Liver (tissue), 9 donors: Measurements from ENCODE around the gene CASZ1. TPM values are rescaled to one million over a fixed set of nuclear protein-coding genes. Genes with fewer than 3 reads are reported as not detected.

Experiments
- DNase-seq: peaks from one replicate; pipeline ENCODE4 v3.0.0-alpha.2; 2017; ENCODE audit warnings: low spot score
- H3K27ac ChIP-seq, 2 donors: one replicate each; pipeline ENCODE4 v1.7.0; 2013; ENCODE audit warnings: inconsistent platforms in 2 of 2, low read length in 2 of 2, control low read depth in 1 of 2, low read depth in 1 of 2, mild to moderate bottlenecking in 1 of 2
- H3K27me3 ChIP-seq, 4 donors: one replicate each; pipeline versions ENCODE4 v1.6.1 to v1.7.0; 2013; ENCODE audit warnings: low read length in 3 of 4, inconsistent platforms in 1 of 4, mild to moderate bottlenecking in 1 of 4, moderate library complexity in 1 of 4; ENCODE audit not compliant: control insufficient read depth in 4 of 4, insufficient read depth in 4 of 4
- H3K36me3 ChIP-seq, 4 donors: one replicate each; pipeline versions ENCODE4 v1.6.1 to v1.7.0; 2013; ENCODE audit warnings: low read length in 3 of 4, mild to moderate bottlenecking in 3 of 4, low read depth in 1 of 4, moderate library complexity in 1 of 4; ENCODE audit not compliant: control insufficient read depth in 4 of 4, insufficient read depth in 3 of 4
- H3K4me1 ChIP-seq, 4 donors: one replicate each; pipeline versions ENCODE4 v1.6.1 to v1.7.0; 2013; ENCODE audit warnings: low read length in 3 of 4, mild to moderate bottlenecking in 3 of 4, moderate library complexity in 1 of 4; ENCODE audit not compliant: control insufficient read depth in 4 of 4, insufficient read depth in 4 of 4
- H3K4me3 ChIP-seq, 3 donors: one replicate each; pipeline versions ENCODE4 v1.6.1 to v1.7.0; 2013; ENCODE audit warnings: low read length in 3 of 3, control low read depth in 1 of 3, low read depth in 1 of 3, mild to moderate bottlenecking in 1 of 3
- H3K9ac ChIP-seq, 2 donors: one replicate each; pipeline ENCODE4 v1.7.0; 2013; ENCODE audit warnings: low read length in 2 of 2, mild to moderate bottlenecking in 2 of 2, moderate library complexity in 2 of 2, control low read depth in 1 of 2, low read depth in 1 of 2
- H3K9me3 ChIP-seq, 4 donors: one replicate each; pipeline versions ENCODE4 v1.6.1 to v1.7.0; 2013; ENCODE audit warnings: low read length in 3 of 4; ENCODE audit not compliant: control insufficient read depth in 4 of 4
- ATF3 ChIP-seq: IDR thresholded peaks from 2 replicates; pipeline ENCODE4 v1.6.1; 2016; ENCODE audit warnings: antibody characterized with exemption
- EGR1 ChIP-seq, 2 donors: IDR thresholded peaks; 2 replicates each; pipeline ENCODE4 v1.6.1; 2016 to 2018; ENCODE audit warnings: antibody characterized with exemption in 2 of 2, low read depth in 2 of 2
- FOXA1 ChIP-seq: IDR thresholded peaks from 2 replicates; pipeline ENCODE4 v1.6.1; 2016; ENCODE audit warnings: antibody characterized with exemption
- FOXA2 ChIP-seq: IDR thresholded peaks from 2 replicates; pipeline ENCODE4 v1.6.1; 2016; ENCODE audit warnings: antibody characterized with exemption
- GABPA ChIP-seq, 2 donors: IDR thresholded peaks in 1 of 2; conservative IDR thresholded peaks in 1 of 2; 2 replicates each; pipeline ENCODE4 v1.6.1; 2016; ENCODE audit warnings: antibody characterized with exemption in 2 of 2, mild to moderate bottlenecking in 1 of 2, moderate library complexity in 1 of 2
- HNF4A ChIP-seq, 2 donors: conservative IDR thresholded peaks; 2 replicates each; pipeline ENCODE4 v1.6.1; 2016; ENCODE audit warnings: antibody characterized with exemption in 2 of 2, mild to moderate bottlenecking in 2 of 2
- HNF4G ChIP-seq: IDR thresholded peaks from 2 replicates; pipeline ENCODE4 v1.6.1; 2016; ENCODE audit warnings: antibody characterized with exemption
- JUND ChIP-seq, 2 donors: IDR thresholded peaks; 2 replicates each; pipeline ENCODE4 v1.6.1; 2016; ENCODE audit warnings: antibody characterized with exemption in 2 of 2
- MAX ChIP-seq: IDR thresholded peaks from 2 replicates; pipeline ENCODE4 v1.6.1; 2016; ENCODE audit warnings: antibody characterized with exemption
- NR2F2 ChIP-seq: IDR thresholded peaks from 2 replicates; pipeline ENCODE4 v1.6.1; 2016; ENCODE audit warnings: antibody characterized with exemption
- RAD21 ChIP-seq, 2 donors: IDR thresholded peaks; 2 replicates each; pipeline ENCODE4 v1.6.1; 2016; ENCODE audit warnings: antibody characterized with exemption in 2 of 2, mild to moderate bottlenecking in 2 of 2
- RXRA ChIP-seq, 2 donors: IDR thresholded peaks; 2 replicates each; pipeline ENCODE4 v1.6.1; 2017 to 2018; ENCODE audit warnings: antibody characterized with exemption in 2 of 2, mild to moderate bottlenecking in 1 of 2
- SP1 ChIP-seq: IDR thresholded peaks from 2 replicates; pipeline ENCODE4 v1.6.1; 2018; ENCODE audit warnings: antibody characterized with exemption, mild to moderate bottlenecking
- TAF1 ChIP-seq: conservative IDR thresholded peaks from 2 replicates; pipeline ENCODE4 v1.6.1; 2016; ENCODE audit warnings: antibody characterized with exemption, mild to moderate bottlenecking
- YY1 ChIP-seq: IDR thresholded peaks from 2 replicates; pipeline ENCODE4 v1.6.1; 2016; ENCODE audit warnings: antibody characterized with exemption, mild to moderate bottlenecking
- WGBS: extraction: QIAGEN DNeasy Blood & Tissue Kit; methylation state at CpG from one replicate; pipeline ENCODE4 v1.1.7; 2013; 5-methylcytosine and 5-hydroxymethylcytosine counted together
- polyA plus RNA-seq, 2 donors: library from polyadenylated mRNA; stranded (reverse) in 1 of 2; unstranded in 1 of 2; fragments of 200-250 nt in 1 of 2; fragments of >200 nt in 1 of 2; fragmentation: Nextera tagmentation in 1 of 2; extraction: Ambion mirVana in 1 of 2; gene quantifications; one replicate each; pipeline versions ENCODE4 v1.2.1 to v1.2.3, GENCODE V29; 2013 to 2015
- total RNA-seq, 2 donors: library from RNA; depleted of rRNA; stranded (reverse); fragments of >200 nt; gene quantifications; one replicate each; pipeline ENCODE4 v1.2.3, GENCODE V29; 2014
- TF ChIP-seq, protein P1 (sequence below): IDR thresholded peaks from 2 replicates; pipeline ENCODE4 v1.6.1; 2016; ENCODE audit warnings: antibody characterized with exemption, mild to moderate bottlenecking
- TF ChIP-seq, protein P2 (sequence below): fragments of 150-350 bp; IDR thresholded peaks from 2 replicates; pipeline ENCODE4 v1.5.1; 2017; ENCODE audit warnings: improper control_type of control experiment, low read depth, low read length; ENCODE audit not compliant: missing input control
- TF ChIP-seq, protein P3 (sequence below): IDR thresholded peaks from 2 replicates; pipeline ENCODE4 v1.6.1; 2016; ENCODE audit warnings: antibody characterized with exemption
- donor health status: healthy.
- donor health status: healthy.
- donor health status: healthy.
- donor health status: healthy.
- donor health status: healthy.

Gene CASZ1
- total and polyA plus RNA-seq, 4 donors = 1.0 to 3.5 (median 1.9) TPM

DNA sequence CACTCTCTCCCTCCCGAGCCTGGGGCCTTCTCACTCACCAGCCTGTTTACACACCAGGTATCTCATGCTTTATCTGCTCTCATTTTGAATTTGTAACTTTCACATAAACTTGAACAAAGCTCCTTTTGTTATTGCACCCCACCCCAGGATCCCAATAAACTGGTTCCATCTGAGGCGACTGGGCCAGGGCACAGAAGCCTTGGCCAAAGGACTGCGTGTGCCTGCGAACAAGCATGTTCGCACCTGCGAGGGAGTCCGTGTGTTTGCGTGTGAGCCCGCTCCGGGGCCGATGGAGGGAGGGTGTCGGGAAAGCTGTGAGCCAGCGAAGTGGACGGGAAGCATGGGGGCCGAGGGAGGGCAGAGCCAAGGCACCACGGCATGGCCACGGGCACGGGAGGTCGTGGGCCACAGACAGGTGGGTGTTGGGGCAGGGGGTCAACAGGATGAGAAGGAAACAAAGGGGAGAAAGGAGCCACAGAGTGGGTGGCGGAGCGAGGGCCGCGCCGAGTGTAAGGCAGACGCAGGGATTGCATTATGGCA is 98.8 kb downstream of the CASZ1 start (continued):
- TF ChIP-seq RXRA (IDR thresholded peaks at IDR 0.05) (no peak), HNF4G (no peak), HNF4A (conservative IDR thresholded peaks at IDR 0.05) (no peak)

- no peak for DNase-seq
- peaks cover 0 to 11% (median 8%) of the 10 kb centered on the region in 4 donors for H3K4me1 ChIP-seq
- H3K4me3 ChIP-seq = no peak overlapping the region
- H3K36me3 ChIP-seq = no peaks in the 10 kb centered on the region
- no peak overlapping the region for H3K27ac ChIP-seq
- TF ChIP-seq SP1 (no peak), RAD21 (IDR thresholded peaks at IDR 0.05) (no peak), RXRA (IDR thresholded peaks at IDR 0.05) (no peak), FOXA1 (no peak), GABPA (IDR thresholded peaks at IDR 0.05 in 1 of 2, conservative IDR thresholded peaks at IDR 0.05 in 1 of 2) (no peak), NR2F2 (no peak), JUND (IDR thresholded peaks at IDR 0.05) (no peak), HNF4G (no peak), EGR1 (IDR thresholded peaks at IDR 0.05; ENCODE audit: low read depth in 2 of 2) (no peak), HNF4A (conservative IDR thresholded peaks at IDR 0.05) (no peak), ATF3 (no peak), TAF1 (no peak), MAX (no peak), FOXA2 (no peak), YY1 (no peak)
- TF ChIP-seq, protein P1, sequence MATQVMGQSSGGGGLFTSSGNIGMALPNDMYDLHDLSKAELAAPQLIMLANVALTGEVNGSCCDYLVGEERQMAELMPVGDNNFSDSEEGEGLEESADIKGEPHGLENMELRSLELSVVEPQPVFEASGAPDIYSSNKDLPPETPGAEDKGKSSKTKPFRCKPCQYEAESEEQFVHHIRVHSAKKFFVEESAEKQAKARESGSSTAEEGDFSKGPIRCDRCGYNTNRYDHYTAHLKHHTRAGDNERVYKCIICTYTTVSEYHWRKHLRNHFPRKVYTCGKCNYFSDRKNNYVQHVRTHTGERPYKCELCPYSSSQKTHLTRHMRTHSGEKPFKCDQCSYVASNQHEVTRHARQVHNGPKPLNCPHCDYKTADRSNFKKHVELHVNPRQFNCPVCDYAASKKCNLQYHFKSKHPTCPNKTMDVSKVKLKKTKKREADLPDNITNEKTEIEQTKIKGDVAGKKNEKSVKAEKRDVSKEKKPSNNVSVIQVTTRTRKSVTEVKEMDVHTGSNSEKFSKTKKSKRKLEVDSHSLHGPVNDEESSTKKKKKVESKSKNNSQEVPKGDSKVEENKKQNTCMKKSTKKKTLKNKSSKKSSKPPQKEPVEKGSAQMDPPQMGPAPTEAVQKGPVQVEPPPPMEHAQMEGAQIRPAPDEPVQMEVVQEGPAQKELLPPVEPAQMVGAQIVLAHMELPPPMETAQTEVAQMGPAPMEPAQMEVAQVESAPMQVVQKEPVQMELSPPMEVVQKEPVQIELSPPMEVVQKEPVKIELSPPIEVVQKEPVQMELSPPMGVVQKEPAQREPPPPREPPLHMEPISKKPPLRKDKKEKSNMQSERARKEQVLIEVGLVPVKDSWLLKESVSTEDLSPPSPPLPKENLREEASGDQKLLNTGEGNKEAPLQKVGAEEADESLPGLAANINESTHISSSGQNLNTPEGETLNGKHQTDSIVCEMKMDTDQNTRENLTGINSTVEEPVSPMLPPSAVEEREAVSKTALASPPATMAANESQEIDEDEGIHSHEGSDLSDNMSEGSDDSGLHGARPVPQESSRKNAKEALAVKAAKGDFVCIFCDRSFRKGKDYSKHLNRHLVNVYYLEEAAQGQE = no peak
- TF ChIP-seq, protein P2, sequence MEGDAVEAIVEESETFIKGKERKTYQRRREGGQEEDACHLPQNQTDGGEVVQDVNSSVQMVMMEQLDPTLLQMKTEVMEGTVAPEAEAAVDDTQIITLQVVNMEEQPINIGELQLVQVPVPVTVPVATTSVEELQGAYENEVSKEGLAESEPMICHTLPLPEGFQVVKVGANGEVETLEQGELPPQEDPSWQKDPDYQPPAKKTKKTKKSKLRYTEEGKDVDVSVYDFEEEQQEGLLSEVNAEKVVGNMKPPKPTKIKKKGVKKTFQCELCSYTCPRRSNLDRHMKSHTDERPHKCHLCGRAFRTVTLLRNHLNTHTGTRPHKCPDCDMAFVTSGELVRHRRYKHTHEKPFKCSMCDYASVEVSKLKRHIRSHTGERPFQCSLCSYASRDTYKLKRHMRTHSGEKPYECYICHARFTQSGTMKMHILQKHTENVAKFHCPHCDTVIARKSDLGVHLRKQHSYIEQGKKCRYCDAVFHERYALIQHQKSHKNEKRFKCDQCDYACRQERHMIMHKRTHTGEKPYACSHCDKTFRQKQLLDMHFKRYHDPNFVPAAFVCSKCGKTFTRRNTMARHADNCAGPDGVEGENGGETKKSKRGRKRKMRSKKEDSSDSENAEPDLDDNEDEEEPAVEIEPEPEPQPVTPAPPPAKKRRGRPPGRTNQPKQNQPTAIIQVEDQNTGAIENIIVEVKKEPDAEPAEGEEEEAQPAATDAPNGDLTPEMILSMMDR = no peak
- TF ChIP-seq, protein P3, sequence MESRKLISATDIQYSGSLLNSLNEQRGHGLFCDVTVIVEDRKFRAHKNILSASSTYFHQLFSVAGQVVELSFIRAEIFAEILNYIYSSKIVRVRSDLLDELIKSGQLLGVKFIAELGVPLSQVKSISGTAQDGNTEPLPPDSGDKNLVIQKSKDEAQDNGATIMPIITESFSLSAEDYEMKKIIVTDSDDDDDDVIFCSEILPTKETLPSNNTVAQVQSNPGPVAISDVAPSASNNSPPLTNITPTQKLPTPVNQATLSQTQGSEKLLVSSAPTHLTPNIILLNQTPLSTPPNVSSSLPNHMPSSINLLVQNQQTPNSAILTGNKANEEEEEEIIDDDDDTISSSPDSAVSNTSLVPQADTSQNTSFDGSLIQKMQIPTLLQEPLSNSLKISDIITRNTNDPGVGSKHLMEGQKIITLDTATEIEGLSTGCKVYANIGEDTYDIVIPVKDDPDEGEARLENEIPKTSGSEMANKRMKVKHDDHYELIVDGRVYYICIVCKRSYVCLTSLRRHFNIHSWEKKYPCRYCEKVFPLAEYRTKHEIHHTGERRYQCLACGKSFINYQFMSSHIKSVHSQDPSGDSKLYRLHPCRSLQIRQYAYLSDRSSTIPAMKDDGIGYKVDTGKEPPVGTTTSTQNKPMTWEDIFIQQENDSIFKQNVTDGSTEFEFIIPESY = no peak
- H3K27me3 ChIP-seq = no peaks in the 10 kb centered on the region
- H3K9ac ChIP-seq = no peak overlapping the region
- H3K9me3 ChIP-seq = no peaks in the 10 kb centered on the region
- WGBS = 91% methylated on average over 7 of the region's 7 CpGs
These were observed 99.5 kb downstream of the CASZ1 start for GRCh38 chr1:10696977-10697376.
